ENCODE data around the gene C1orf50. TPM values are rescaled to one million over a fixed set of nuclear protein-coding genes. Genes with fewer than 3 reads are reported as not detected.
"Not testable (repeated sequence)": the region's sequence is repeated elsewhere in the genome, so short reads cannot be mapped to it uniquely, and the experiment has no call there.

Gene C1orf50
- total RNA-seq, result 1 to 10 TPM in 5 of 6 donors, under 1 TPM in 1; 0.55 to 7.4 (median 2.5) TPM

DNA sequence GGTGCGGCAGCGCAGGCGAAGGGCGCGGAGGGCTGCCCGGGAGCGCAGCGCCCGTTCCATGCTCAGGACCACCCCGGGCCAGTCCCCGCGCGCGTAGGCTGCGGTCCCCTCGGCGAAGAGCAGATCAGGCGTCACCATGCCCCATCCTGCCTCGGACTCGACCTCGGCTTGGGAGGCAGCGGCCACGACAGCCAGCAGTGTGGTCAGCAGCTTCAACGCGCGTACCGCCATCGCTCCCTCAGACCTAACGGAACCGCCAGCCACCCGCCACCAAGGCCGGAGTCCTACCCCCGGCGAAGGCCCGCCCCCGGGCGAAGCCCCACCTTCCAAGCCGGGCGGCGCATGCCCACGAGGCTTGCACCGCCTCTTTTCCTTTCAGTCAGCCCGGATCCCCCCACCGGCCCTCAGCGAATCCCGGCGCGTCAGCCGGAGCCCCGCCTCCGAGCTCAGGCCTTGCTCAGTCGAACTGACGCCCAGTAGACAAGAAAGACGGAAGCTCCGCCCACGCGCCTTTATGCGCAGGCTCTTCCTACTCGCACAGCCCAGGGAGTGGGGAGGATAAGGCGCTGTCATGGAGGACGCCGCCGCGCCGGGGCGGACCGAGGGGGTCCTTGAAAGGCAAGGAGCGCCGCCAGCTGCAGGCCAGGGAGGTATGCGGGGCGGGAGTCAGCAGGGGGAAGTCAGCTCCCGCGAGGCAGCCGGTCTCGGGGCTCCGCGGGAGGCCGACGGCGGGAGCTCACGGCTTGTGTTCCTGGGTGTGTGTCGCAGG is at the start of gene C1orf50, which contains the start of gene P3H1:
Gene C1orf50 (plus strand): TSS at position 509 of the 769 bp plus-strand sequence. CDS start 63 bp downstream, at position 572.
Gene P3H1 (minus strand): TSS at position 288 of the 769 bp plus-strand sequence. CDS start 57 bp downstream, at position 231.
- Histone ChIP-seq H3K9me3 (no peaks in the 10 kb centered on the region), H3K36me3 (peaks cover 0 to 5% (median 0%) of the 10 kb centered on the region in 4 donors), H3K4me1 (peaks cover 20 to 56% (median 32%) of the 10 kb centered on the region in 4 donors), H3K4me3 (peak within 1 kb of the TSS; percentile 80 to 99 (median 94)), H3K27me3 (no peaks in the 10 kb centered on the region), H3K27ac (peak within 1 kb of the TSS; percentile 87 to 95 (median 92))
- TF ChIP-seq CTCF (IDR thresholded peaks at IDR 0.05), result no peak
- peak in 3 of 4 donors; percentile 90 to 99 (median 92) for TF ChIP-seq POLR2A (IDR thresholded peaks at IDR 0.05)
- peak; percentile 91 to 99 for TF ChIP-seq POLR2AphosphoS5 (IDR thresholded peaks at IDR 0.05)
- TF ChIP-seq EP300 (IDR thresholded peaks at IDR 0.05), result no peak
- DNase-seq (peak; percentile 100), ATAC-seq (ENCODE audit: low FRiP score in 2 of 2) (peak; percentile 97 to 100)
- 0% methylated on average over 1 to 33 of the region's 82 CpGs for WGBS, 2 donors

GRCh38 chr1:42720868-42721267 is 46.2 kb upstream of the C1orf50 start:
- Histone ChIP-seq H3K27me3 (no peaks in the 10 kb centered on the region), H3K4me1 (no peaks in the 10 kb centered on the region), H3K27ac (no peak overlapping the region), H3K4me3 (no peak overlapping the region), H3K36me3 (peaks cover 0 to 5% (median 1%) of the 10 kb centered on the region in 4 donors), H3K9me3 (no peaks in the 10 kb centered on the region)
- DNase-seq (no peak), ATAC-seq (ENCODE audit: low FRiP score in 2 of 2) (no peak)
- WGBS, 2 donors, result 78 to 100% methylated on average over 1 of the region's 1 CpG
- TF ChIP-seq POLR2A (IDR thresholded peaks at IDR 0.05) (no peak), EP300 (IDR thresholded peaks at IDR 0.05) (no peak), POLR2AphosphoS5 (IDR thresholded peaks at IDR 0.05) (no peak), CTCF (IDR thresholded peaks at IDR 0.05) (no peak)

DNA sequence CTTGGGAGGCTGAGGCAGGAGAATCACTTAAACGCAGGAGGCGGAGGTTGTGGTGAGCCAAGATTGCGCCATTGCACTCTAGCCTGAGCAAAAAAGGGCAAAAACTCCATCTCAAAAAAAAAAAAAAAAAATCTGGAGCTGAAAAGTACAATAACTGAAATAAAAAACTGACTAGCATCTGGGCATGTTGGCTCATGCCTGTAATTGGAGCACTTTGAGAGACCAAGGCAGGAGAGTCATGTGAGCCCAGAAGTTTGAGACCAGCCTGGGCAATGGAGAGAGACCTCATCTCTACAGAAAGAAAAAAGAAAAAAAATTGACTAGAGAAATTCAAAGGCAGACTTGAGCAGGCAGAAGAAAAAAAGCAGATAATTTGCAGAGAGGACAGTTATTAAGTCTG is 45.1 kb upstream of the C1orf50 start:
- Histone ChIP-seq H3K4me1 (no peaks in the 10 kb centered on the region), H3K27me3 (no peaks in the 10 kb centered on the region), H3K36me3 (peaks cover 0 to 5% (median 1%) of the 10 kb centered on the region in 4 donors), H3K4me3 (no peak overlapping the region), H3K9me3 (no peaks in the 10 kb centered on the region), H3K27ac (no peak overlapping the region)
- no peak for TF ChIP-seq POLR2A (IDR thresholded peaks at IDR 0.05)
- no peak for TF ChIP-seq CTCF (IDR thresholded peaks at IDR 0.05)
- TF ChIP-seq EP300 (IDR thresholded peaks at IDR 0.05), result no peak
- TF ChIP-seq POLR2AphosphoS5 (IDR thresholded peaks at IDR 0.05), result no peak
- 91 to 95% methylated on average over 3 of the region's 3 CpGs for WGBS, 2 donors
- ATAC-seq (ENCODE audit: low FRiP score in 2 of 2) (no peak), DNase-seq (no peak)

DNA sequence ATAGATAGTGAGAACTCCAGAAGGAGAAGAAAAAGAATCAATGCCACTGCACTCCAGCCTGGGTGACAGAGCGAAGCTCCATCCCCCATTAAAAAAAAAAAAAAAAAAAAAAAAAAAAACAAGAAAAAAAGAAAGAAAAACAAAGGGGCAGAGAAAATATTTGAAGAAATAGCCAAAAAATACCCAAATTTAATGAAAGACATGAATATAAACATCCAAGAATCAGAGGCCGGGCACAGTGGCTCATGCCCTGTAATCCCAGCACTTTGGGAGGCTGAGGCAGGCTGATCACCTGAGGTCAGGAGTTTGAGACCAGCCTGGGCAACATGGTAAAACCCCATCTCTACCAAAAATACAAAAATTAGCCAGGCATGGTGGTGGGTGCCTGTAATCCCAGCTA is 44.6 kb upstream of the C1orf50 start:
- ATAC-seq (ENCODE audit: low FRiP score in 2 of 2); H3K36me3 ChIP-seq; H3K4me3 ChIP-seq; DNase-seq; H3K27me3 ChIP-seq; H3K27ac ChIP-seq; H3K9me3 ChIP-seq; H3K4me1 ChIP-seq: not testable (repeated sequence)
- 94 to 96% methylated on average over 2 of the region's 2 CpGs for WGBS, 2 donors

DNA sequence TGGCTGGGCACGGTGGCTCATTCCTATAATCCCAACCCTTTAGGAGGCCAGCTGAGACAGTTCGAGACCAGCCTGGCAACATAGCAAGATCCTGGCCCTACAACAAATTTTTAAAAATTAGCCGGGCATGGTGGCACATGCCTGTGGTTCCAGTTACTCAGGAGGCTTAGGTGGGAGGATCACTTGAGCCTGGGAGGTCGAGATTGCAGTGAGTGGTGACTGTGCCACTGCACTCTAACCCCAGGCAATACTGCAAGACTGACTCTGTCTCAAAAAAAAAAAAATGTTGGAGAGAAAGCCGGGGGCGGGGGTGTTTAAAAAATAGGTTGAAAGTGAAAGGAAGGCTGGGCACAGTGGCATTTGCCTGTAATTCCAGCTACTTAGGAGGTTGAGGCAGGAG is 43.5 kb upstream of the C1orf50 start:
- H3K27me3 ChIP-seq, result no peaks in the 10 kb centered on the region
- no peak overlapping the region for H3K4me3 ChIP-seq
- H3K9me3 ChIP-seq, result no peaks in the 10 kb centered on the region
- no peak overlapping the region for H3K27ac ChIP-seq
- H3K4me1 ChIP-seq, result no peaks in the 10 kb centered on the region
- 85 to 87% methylated on average over 6 of the region's 6 CpGs for WGBS, 2 donors
- DNase-seq, result no peak
- H3K36me3 ChIP-seq, result no peaks in the 10 kb centered on the region
- ATAC-seq (ENCODE audit: low FRiP score in 2 of 2), result no peak
- TF ChIP-seq EP300 (IDR thresholded peaks at IDR 0.05), result no peak
- no peak for TF ChIP-seq POLR2A (IDR thresholded peaks at IDR 0.05)
- TF ChIP-seq CTCF (IDR thresholded peaks at IDR 0.05), result no peak
- TF ChIP-seq POLR2AphosphoS5 (IDR thresholded peaks at IDR 0.05), result no peak

GRCh38 chr1:42725820-42726219 is 41.2 kb upstream of the C1orf50 start:
- WGBS, 2 donors, result 98% methylated on average over 4 of the region's 4 CpGs
- not testable (repeated sequence) for H3K36me3 ChIP-seq; H3K4me1 ChIP-seq; H3K27ac ChIP-seq; H3K9me3 ChIP-seq; H3K4me3 ChIP-seq; H3K27me3 ChIP-seq; ATAC-seq (ENCODE audit: low FRiP score in 2 of 2); DNase-seq

Data from upper lobe of left lung (tissue), 6 donors.